ENCODE measurements around the gene GPR42. TPM values are rescaled to one million over a fixed set of nuclear protein-coding genes. Genes with fewer than 3 reads are reported as not detected.

GPR42 gene
- total RNA-seq, 1 experiment from 2014 or later = not detected

DNA sequence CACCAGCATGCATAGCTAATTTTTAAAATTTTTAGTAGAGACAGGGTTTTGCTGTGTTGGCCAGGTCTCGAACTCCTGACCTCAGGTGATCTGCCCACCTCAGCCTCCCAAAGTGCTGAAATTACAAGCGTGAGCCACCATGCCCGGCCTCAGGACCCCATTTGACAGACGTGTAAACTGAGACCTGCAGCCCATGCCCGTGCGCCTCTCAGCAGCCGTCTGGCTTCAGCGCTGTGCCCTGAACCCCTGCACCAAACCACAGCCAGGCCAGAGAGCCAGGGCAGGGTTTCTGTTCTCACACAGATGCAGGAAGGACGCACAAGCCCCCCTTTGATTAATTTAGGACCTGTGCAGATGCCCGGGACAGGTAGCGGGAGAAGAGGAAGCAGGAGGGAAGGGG, 30.4 kb upstream of the GPR42 start (continued):
- TF ChIP-seq ZNF219 (CRISPR knock-in tag; IDR thresholded peaks at IDR 0.05; ENCODE audit: borderline replicate concordance) (no peak), OVOL2 (CRISPR knock-in tag; IDR thresholded peaks at IDR 0.05; ENCODE audit: borderline replicate concordance) (no peak), NFE2L1 (CRISPR knock-in tag; IDR thresholded peaks at IDR 0.05) (no peak), ETV6 (CRISPR knock-in tag; IDR thresholded peaks at IDR 0.05) (no peak), NR1H2 (CRISPR knock-in tag; IDR thresholded peaks at IDR 0.05) (no peak), ZNF423 (CRISPR knock-in tag; IDR thresholded peaks at IDR 0.05) (no peak), TCF7 (CRISPR knock-in tag; IDR thresholded peaks at IDR 0.05; ENCODE audit: low read depth) (no peak)
- TF ChIP-seq, protein P1, sequence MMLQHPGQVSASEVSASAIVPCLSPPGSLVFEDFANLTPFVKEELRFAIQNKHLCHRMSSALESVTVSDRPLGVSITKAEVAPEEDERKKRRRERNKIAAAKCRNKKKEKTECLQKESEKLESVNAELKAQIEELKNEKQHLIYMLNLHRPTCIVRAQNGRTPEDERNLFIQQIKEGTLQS (CRISPR knock-in tag; conservative IDR thresholded peaks at IDR 0.05) = no peak
- TF ChIP-seq, protein P2, sequence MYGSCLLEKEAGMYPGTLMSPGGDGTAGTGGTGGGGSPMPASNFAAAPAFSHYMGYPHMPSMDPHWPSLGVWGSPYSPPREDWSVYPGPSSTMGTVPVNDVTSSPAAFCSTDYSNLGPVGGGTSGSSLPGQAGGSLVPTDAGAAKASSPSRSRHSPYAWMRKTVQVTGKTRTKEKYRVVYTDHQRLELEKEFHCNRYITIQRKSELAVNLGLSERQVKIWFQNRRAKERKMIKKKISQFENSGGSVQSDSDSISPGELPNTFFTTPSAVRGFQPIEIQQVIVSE (CRISPR knock-in tag; IDR thresholded peaks at IDR 0.05; ENCODE audit: borderline replicate concordance) = no peak

DNA sequence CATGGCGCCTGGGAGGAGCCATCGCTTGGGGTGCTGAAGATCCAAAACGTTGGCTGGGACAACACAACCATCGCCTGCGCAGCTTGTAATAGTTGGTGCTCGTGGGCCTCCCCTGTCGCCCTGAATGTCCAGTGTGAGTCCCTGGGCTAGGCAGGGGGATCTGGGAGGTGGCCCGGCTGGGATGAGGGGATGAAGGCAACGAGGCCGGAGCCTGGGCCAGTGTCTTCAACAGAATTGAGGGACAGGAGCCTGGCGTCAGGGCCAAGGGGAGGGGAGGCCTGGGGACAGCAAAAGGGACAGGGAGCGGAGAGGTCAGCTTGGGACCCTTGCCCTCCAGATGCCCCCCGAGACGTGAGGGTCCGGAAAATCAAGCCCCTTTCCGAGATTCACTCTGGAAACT, 29.9 kb upstream of the GPR42 start:
- Mint-ChIP-seq H3K36me3 (no peaks in the 10 kb centered on the region), H3K27ac (no peak overlapping the region), H3K27me3 (ENCODE audit: low read depth) (no peaks in the 10 kb centered on the region; the same call in 1 of the 2 replicates), H3K9me3 (no peaks in the 10 kb centered on the region), H3K4me1 (0 out of 2 replicates have a peak, but pooled peaks cover 3% of the 10 kb centered on the region), H3K4me3 (no peak overlapping the region)
- TF ChIP-seq, protein P3, sequence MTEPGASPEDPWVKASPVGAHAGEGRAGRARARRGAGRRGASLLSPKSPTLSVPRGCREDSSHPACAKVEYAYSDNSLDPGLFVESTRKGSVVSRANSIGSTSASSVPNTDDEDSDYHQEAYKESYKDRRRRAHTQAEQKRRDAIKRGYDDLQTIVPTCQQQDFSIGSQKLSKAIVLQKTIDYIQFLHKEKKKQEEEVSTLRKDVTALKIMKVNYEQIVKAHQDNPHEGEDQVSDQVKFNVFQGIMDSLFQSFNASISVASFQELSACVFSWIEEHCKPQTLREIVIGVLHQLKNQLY (CRISPR knock-in tag; IDR thresholded peaks at IDR 0.05) = no peak
- TF ChIP-seq ZNF263 (CRISPR knock-in tag; IDR thresholded peaks at IDR 0.05; ENCODE audit: low read depth) (no peak), NFE2L1 (CRISPR knock-in tag; IDR thresholded peaks at IDR 0.05) (no peak), SOX15 (CRISPR knock-in tag; IDR thresholded peaks at IDR 0.05) (no peak), FOXP1 (CRISPR knock-in tag; IDR thresholded peaks at IDR 0.05; ENCODE audit: borderline replicate concordance) (no peak), FOXJ3 (CRISPR knock-in tag; IDR thresholded peaks at IDR 0.05; ENCODE audit: borderline replicate concordance) (no peak), RELA (CRISPR knock-in tag; IDR thresholded peaks at IDR 0.05; ENCODE audit: borderline replicate concordance) (no peak), GTF2I (CRISPR knock-in tag; conservative IDR thresholded peaks at IDR 0.05) (no peak), TP53 (CRISPR knock-in tag; IDR thresholded peaks at IDR 0.05) (no peak), NR3C1 (CRISPR knock-in tag; conservative IDR thresholded peaks at IDR 0.05; ENCODE audit: low read depth) (no peak), GABPB1 (CRISPR knock-in tag; IDR thresholded peaks at IDR 0.05) (no peak), JAZF1 (CRISPR knock-in tag; IDR thresholded peaks at IDR 0.05) (no peak), TEAD1 (CRISPR knock-in tag; IDR thresholded peaks at IDR 0.05) (no peak)
- POLR2A ChIA-PET = no interaction called here
- no peak for DNase-seq (ENCODE audit: low spot score)
- no peak for ATAC-seq
- CTCF ChIA-PET = no interaction called here

DNA sequence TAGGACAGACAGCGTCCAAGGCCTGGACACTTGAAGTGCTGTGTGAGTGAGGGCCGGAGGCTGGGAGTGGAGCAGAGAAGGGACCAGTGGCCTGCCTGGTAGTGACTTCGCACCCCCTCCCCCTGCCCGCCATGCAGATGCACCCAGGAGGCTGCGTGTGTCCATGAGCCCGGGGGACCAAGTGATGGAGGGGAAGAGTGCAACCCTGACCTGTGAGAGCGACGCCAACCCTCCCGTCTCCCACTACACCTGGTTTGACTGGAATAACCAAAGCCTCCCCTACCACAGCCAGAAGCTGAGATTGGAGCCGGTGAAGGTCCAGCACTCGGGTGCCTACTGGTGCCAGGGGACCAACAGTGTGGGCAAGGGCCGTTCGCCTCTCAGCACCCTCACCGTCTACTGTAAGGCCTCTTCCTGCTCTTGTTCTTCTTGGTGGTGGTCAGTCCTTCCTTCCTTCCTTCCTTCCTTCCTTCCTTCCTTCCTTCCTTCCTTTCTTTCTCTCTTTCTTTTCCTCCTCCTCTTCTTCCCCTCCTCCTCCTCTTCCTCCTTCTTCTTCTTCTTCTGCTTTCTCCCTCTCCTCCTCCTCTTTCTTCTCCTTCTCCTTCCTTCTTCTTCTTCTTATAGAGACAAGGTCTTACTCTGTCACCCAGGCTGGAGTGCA, 29.2 kb upstream of the GPR42 start:
- TF ChIP-seq, protein P4, sequence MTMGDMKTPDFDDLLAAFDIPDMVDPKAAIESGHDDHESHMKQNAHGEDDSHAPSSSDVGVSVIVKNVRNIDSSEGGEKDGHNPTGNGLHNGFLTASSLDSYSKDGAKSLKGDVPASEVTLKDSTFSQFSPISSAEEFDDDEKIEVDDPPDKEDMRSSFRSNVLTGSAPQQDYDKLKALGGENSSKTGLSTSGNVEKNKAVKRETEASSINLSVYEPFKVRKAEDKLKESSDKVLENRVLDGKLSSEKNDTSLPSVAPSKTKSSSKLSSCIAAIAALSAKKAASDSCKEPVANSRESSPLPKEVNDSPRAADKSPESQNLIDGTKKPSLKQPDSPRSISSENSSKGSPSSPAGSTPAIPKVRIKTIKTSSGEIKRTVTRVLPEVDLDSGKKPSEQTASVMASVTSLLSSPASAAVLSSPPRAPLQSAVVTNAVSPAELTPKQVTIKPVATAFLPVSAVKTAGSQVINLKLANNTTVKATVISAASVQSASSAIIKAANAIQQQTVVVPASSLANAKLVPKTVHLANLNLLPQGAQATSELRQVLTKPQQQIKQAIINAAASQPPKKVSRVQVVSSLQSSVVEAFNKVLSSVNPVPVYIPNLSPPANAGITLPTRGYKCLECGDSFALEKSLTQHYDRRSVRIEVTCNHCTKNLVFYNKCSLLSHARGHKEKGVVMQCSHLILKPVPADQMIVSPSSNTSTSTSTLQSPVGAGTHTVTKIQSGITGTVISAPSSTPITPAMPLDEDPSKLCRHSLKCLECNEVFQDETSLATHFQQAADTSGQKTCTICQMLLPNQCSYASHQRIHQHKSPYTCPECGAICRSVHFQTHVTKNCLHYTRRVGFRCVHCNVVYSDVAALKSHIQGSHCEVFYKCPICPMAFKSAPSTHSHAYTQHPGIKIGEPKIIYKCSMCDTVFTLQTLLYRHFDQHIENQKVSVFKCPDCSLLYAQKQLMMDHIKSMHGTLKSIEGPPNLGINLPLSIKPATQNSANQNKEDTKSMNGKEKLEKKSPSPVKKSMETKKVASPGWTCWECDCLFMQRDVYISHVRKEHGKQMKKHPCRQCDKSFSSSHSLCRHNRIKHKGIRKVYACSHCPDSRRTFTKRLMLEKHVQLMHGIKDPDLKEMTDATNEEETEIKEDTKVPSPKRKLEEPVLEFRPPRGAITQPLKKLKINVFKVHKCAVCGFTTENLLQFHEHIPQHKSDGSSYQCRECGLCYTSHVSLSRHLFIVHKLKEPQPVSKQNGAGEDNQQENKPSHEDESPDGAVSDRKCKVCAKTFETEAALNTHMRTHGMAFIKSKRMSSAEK (CRISPR knock-in tag; IDR thresholded peaks at IDR 0.05; ENCODE audit: borderline replicate concordance) = no peak
- TF ChIP-seq ZNF263 (CRISPR knock-in tag; IDR thresholded peaks at IDR 0.05; ENCODE audit: low read depth) (no peak), MXD4 (CRISPR knock-in tag; IDR thresholded peaks at IDR 0.05; ENCODE audit: borderline replicate concordance) (no peak), TP53 (CRISPR knock-in tag; IDR thresholded peaks at IDR 0.05) (no peak), ETV6 (CRISPR knock-in tag; IDR thresholded peaks at IDR 0.05) (no peak)
- TF ChIP-seq, protein P5, sequence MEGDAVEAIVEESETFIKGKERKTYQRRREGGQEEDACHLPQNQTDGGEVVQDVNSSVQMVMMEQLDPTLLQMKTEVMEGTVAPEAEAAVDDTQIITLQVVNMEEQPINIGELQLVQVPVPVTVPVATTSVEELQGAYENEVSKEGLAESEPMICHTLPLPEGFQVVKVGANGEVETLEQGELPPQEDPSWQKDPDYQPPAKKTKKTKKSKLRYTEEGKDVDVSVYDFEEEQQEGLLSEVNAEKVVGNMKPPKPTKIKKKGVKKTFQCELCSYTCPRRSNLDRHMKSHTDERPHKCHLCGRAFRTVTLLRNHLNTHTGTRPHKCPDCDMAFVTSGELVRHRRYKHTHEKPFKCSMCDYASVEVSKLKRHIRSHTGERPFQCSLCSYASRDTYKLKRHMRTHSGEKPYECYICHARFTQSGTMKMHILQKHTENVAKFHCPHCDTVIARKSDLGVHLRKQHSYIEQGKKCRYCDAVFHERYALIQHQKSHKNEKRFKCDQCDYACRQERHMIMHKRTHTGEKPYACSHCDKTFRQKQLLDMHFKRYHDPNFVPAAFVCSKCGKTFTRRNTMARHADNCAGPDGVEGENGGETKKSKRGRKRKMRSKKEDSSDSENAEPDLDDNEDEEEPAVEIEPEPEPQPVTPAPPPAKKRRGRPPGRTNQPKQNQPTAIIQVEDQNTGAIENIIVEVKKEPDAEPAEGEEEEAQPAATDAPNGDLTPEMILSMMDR (IDR thresholded peaks at IDR 0.05) = no peak
- 0 out of 2 replicates have a peak, but pooled peaks cover 3% of the 10 kb centered on the region for H3K4me1 Mint-ChIP-seq

More for the DNA sequence above, 29.2 kb upstream of the GPR42 start:
- Mint-ChIP-seq H3K36me3 (no peaks in the 10 kb centered on the region), H3K4me3 (no peak overlapping the region), H3K27me3 (ENCODE audit: low read depth) (no peaks in the 10 kb centered on the region; the same call in 1 of the 2 replicates), H3K27ac (no peak overlapping the region), H3K9me3 (no peaks in the 10 kb centered on the region)
- no peak for ATAC-seq
- ChIA-PET POLR2A (no interaction called here), CTCF (interaction anchor here (1.6 kb wide), 1 partner anchor 11 kb away, joined by 12 read pairs; no protein-coding TSS in a partner anchor)
- DNase-seq (ENCODE audit: low spot score) = no peak

All from WTC11 (cell line).